Loucy (cell line): ENCODE data around the gene PTPRK.

Source experiments
- H2AFZ ChIP-seq: fragments of 200-600 bp; sonication (generic); 2 replicates; pipeline ENCODE4 v1.6.0; 2016; ENCODE audit warnings: antibody characterized with exemption, mild to moderate bottlenecking, low read length, moderate library complexity
- H3F3A ChIP-seq: fragments of 200-600 bp; 2 replicates; pipeline ENCODE4 v1.6.0; 2016; ENCODE audit warnings: antibody characterized with exemption, low read depth, mild to moderate bottlenecking
- H3K27me3 ChIP-seq: fragments of 200-600 bp; sonication (generic); 2 replicates; pipeline ENCODE4 v1.6.1; 2014; ENCODE audit warnings: low read length, mild to moderate bottlenecking; ENCODE audit not compliant: insufficient read depth, poor library complexity, severe bottlenecking
- H3K36me3 ChIP-seq: fragments of 200-600 bp; sonication (generic); 2 replicates; pipeline ENCODE4 v1.6.1; 2016; ENCODE audit warnings: low read length; ENCODE audit not compliant: insufficient read depth
- H3K4me1 ChIP-seq: fragments of 200-600 bp; sonication (generic); 2 replicates; pipeline ENCODE4 v1.5.1; 2014; ENCODE audit warnings: low read length, mild to moderate bottlenecking; ENCODE audit not compliant: insufficient read depth, poor library complexity, severe bottlenecking
- H3K4me2 ChIP-seq: fragments of 200-600 bp; sonication (generic); 2 replicates; pipeline ENCODE4 v1.6.0; 2014; ENCODE audit warnings: antibody characterized with exemption, low read length, low read depth, mild to moderate bottlenecking; ENCODE audit not compliant: poor library complexity, severe bottlenecking
- H3K4me3 ChIP-seq: fragments of 200-600 bp; sonication (generic); 2 replicates; pipeline ENCODE4 v1.5.1; 2014; ENCODE audit warnings: low read length, mild to moderate bottlenecking, mixed read lengths; ENCODE audit not compliant: poor library complexity, severe bottlenecking
- H3K79me2 ChIP-seq: fragments of 200-600 bp; sonication (generic); 2 replicates; pipeline ENCODE4 v1.6.1; 2014; ENCODE audit warnings: low read length; ENCODE audit not compliant: insufficient read depth
- H3K9ac ChIP-seq: fragments of 200-600 bp; sonication (generic); 2 replicates; pipeline ENCODE4 v1.6.0; 2014; ENCODE audit warnings: mild to moderate bottlenecking, low read depth, low read length, moderate library complexity; ENCODE audit not compliant: poor library complexity, severe bottlenecking
- H3K9me2 ChIP-seq: fragments of 200-600 bp; sonication (generic); replicated peaks from 2 replicates; pipeline ENCODE4 v1.6.1; 2016; ENCODE audit warnings: low read depth, low read length, mixed read lengths
- H3K9me3 ChIP-seq: fragments of 200-600 bp; sonication (generic); 2 replicates; pipeline ENCODE4 v1.6.1; 2014; ENCODE audit warnings: mild to moderate bottlenecking, antibody characterized with exemption, low read length, low read depth; ENCODE audit not compliant: insufficient read depth
- H4K20me1 ChIP-seq: fragments of 200-600 bp; sonication (generic); 2 replicates; pipeline ENCODE4 v1.6.0; 2014; ENCODE audit warnings: antibody characterized with exemption, low read length, mild to moderate bottlenecking; ENCODE audit not compliant: insufficient read depth, poor library complexity, severe bottlenecking
- EZH2phosphoT487 ChIP-seq: fragments of 200-600 bp; IDR thresholded peaks from 2 replicates; pipeline ENCODE4 v1.6.1; 2018; ENCODE audit warnings: antibody characterized with exemption, mild to moderate bottlenecking, moderate library complexity, borderline replicate concordance
- TF ChIP-seq, protein P1 (sequence below): fragments of 200-600 bp; sonication (generic); conservative IDR thresholded peaks from 2 replicates; pipeline ENCODE4 v1.5.1; 2014; ENCODE audit warnings: mild to moderate bottlenecking, antibody characterized with exemption, low read length

Gene PTPRK

GRCh38 chr6:127949251-127949650 is 571.1 kb downstream of the PTPRK start:
- Histone ChIP-seq H3K4me3 (no peak overlapping the region), H3K9me3 (peaks cover 9% of the 10 kb centered on the region; the same call in 1 of the 2 replicates), H3K36me3 (no peaks in the 10 kb centered on the region), H4K20me1 (no peaks in the 10 kb centered on the region), H3K79me2 (no peaks in the 10 kb centered on the region), H3F3A (no peaks in the 10 kb centered on the region), H3K4me2 (no peak overlapping the region), H3K9me2 (no peaks in the 10 kb centered on the region), H3K9ac (no peak overlapping the region), H2AFZ (no peak overlapping the region), H3K27me3 (no peaks in the 10 kb centered on the region), H3K4me1 (peaks cover 34% of the 10 kb centered on the region)
- no peak for TF ChIP-seq EZH2phosphoT487
- TF ChIP-seq, protein P1, sequence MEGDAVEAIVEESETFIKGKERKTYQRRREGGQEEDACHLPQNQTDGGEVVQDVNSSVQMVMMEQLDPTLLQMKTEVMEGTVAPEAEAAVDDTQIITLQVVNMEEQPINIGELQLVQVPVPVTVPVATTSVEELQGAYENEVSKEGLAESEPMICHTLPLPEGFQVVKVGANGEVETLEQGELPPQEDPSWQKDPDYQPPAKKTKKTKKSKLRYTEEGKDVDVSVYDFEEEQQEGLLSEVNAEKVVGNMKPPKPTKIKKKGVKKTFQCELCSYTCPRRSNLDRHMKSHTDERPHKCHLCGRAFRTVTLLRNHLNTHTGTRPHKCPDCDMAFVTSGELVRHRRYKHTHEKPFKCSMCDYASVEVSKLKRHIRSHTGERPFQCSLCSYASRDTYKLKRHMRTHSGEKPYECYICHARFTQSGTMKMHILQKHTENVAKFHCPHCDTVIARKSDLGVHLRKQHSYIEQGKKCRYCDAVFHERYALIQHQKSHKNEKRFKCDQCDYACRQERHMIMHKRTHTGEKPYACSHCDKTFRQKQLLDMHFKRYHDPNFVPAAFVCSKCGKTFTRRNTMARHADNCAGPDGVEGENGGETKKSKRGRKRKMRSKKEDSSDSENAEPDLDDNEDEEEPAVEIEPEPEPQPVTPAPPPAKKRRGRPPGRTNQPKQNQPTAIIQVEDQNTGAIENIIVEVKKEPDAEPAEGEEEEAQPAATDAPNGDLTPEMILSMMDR, result no peak

- Histone ChIP-seq H3K79me2 (no peaks in the 10 kb centered on the region), H3F3A (no peaks in the 10 kb centered on the region), H3K9me2 (no peaks in the 10 kb centered on the region), H3K4me3 (no peak overlapping the region), H3K36me3 (no peaks in the 10 kb centered on the region), H2AFZ (no peak overlapping the region), H3K4me1 (peaks cover 18% of the 10 kb centered on the region), H4K20me1 (no peaks in the 10 kb centered on the region), H3K9ac (no peak overlapping the region), H3K9me3 (peaks cover 9% of the 10 kb centered on the region; the same call in 1 of the 2 replicates), H3K27me3 (no peaks in the 10 kb centered on the region), H3K4me2 (no peak overlapping the region)
- TF ChIP-seq, protein P1, result no peak
- TF ChIP-seq EZH2phosphoT487, result no peak
These were observed 574.0 kb downstream of the PTPRK start for GRCh38 chr6:127946388-127946787.

- peaks cover 10% of the 10 kb centered on the region for H3K4me1 ChIP-seq
- TF ChIP-seq, protein P1, result no peak
- TF ChIP-seq EZH2phosphoT487, result no peak
- no peak overlapping the region for H3K4me2 ChIP-seq
- no peak overlapping the region for H2AFZ ChIP-seq
- H3K4me3 ChIP-seq, result no peak overlapping the region
- no peaks in the 10 kb centered on the region for H3K9me2 ChIP-seq
- H3K9ac ChIP-seq, result no peak overlapping the region
- H3F3A ChIP-seq, result no peaks in the 10 kb centered on the region
- H4K20me1 ChIP-seq, result no peaks in the 10 kb centered on the region
- H3K79me2 ChIP-seq, result no peaks in the 10 kb centered on the region
- peaks cover 9% of the 10 kb centered on the region; the same call in 1 of the 2 replicates for H3K9me3 ChIP-seq
- H3K27me3 ChIP-seq, result no peaks in the 10 kb centered on the region
- H3K36me3 ChIP-seq, result no peaks in the 10 kb centered on the region
These were observed 574.8 kb downstream of the PTPRK start for GRCh38 chr6:127945434-127946097.
